ENCODE measurements around the gene ZSWIM8. TPM values are rescaled to one million over a fixed set of nuclear protein-coding genes. Genes with fewer than 3 reads are reported as not detected.

The ZSWIM8 gene
- total RNA-seq, 4 donors from 2014 or later, result 62.2 to 134 (median 63.3) TPM

DNA sequence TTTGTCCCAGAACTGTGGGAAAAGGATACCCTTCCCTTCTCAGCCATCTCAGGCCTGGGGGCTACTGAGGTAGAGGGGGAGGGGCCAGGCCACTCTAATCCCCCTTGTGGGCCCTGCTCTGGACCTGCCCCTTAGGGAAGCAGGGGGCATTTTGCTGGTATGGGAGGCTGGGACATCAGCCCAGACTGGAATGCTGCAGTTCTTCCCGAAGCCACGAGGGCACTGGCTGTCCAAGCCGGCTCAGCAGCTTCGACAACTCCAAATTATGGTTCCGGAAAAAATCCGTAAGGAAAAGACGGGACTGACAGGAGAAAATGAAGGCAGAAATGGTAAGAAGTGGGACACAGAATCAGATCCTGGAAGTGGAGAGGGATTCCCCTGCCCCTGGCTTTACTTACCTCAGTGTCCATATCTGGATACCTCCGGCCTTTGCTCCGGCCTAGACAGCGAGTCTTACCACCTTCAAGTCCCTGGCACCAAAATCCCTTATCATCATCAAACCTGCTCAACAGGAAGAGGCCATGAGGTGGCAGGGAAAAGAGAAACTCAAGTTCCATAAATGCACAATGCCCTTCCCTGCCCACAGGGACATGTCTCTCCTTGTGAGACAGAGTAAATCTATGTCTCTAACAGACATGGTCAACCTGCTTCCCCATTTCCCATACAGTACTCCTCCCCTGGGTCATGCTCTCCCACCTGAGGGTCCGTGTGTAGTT is 17.0 kb downstream of the ZSWIM8 start:
- TF ChIP-seq, protein P1, sequence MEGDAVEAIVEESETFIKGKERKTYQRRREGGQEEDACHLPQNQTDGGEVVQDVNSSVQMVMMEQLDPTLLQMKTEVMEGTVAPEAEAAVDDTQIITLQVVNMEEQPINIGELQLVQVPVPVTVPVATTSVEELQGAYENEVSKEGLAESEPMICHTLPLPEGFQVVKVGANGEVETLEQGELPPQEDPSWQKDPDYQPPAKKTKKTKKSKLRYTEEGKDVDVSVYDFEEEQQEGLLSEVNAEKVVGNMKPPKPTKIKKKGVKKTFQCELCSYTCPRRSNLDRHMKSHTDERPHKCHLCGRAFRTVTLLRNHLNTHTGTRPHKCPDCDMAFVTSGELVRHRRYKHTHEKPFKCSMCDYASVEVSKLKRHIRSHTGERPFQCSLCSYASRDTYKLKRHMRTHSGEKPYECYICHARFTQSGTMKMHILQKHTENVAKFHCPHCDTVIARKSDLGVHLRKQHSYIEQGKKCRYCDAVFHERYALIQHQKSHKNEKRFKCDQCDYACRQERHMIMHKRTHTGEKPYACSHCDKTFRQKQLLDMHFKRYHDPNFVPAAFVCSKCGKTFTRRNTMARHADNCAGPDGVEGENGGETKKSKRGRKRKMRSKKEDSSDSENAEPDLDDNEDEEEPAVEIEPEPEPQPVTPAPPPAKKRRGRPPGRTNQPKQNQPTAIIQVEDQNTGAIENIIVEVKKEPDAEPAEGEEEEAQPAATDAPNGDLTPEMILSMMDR (IDR thresholded peaks at IDR 0.05; ENCODE audit: low read depth), result no peak

DNA sequence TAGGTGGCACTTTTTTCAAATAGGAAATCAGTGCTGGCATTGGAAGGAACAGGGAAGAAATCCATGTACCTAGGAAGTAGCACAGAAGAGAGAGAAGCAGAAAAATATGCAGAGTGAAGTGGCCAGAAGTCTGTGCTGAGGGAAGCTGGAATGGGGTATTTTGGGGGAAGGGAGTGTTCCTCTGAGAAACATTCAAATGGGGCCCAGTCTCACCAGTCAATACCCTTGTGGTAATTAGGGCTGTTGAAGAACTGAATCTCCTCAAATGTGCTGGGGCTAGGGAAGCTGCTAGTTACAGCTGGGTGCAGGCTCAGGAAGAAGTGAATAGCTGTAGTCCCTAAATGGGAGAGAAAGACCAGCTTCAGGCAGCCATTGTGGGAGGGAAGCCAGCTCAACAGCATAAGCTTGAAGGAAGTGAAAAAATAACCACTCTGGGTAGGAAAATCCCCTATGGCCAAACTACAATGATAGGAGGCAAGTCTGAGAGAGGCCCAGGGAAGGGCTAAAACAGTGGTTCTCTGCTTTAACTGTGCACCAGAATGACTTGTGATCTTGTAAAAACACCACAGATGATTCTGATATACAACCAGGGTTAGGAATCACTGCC is 18.4 kb downstream of the ZSWIM8 start:
- TF ChIP-seq, protein P1 (IDR thresholded peaks at IDR 0.05; ENCODE audit: low read depth), result no peak

DNA sequence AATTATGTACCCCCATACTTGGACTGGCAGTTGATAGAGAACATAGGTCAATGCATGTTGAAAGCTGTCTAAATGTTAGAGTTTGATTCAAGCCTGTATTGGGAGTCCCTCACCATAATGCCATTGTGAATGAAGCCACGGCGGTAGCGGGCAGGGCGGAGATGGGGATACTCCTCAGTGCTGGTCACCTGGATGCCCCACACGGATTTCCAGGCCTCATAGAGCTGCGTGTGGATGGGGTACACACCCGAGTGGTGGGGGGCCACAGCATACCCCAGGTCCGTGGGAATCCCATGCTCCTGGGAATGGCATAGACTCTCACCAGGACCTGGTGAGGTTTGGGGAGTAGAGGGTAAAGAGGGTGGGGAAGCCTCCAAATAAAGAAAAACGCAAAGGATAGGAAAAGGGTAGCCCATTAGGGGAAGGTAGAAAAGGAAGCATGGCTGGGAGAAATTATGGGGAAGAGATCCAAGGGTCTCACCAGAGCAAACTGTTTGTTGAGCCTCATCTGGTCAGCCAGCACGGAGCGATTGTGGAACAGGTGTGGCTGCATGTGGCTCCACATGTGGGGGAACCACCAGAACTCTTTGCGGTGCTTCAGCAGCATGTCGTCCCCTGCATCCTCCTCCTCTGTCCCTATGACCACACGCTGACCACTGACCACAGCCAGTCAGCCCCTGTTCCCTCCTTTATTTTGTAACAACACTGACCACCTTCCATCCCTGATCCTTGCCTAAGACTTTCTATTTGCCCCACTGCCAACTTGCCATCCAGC is 21.0 kb downstream of the ZSWIM8 start:
- TF ChIP-seq, protein P1 (IDR thresholded peaks at IDR 0.05; ENCODE audit: low read depth), result no peak

DNA sequence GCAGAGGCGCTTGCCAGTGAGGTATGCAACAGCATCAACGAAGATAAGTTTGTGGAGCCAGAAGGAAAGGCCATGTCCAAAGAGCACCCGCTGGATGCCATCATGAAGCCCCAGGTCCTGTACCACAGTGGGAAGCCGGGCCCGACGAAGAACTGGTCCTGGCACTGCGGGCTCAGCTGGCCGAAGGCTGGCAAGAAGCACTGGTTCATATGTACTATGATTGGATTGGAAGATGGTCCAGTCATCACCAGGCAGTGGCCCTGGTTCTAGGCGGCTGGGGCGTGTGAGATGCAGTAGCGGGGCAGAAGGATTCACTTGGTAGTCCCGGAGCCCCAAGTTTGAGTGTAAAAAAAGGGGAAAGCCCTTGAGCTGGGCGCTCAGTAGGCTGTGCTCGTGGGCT is 22.1 kb downstream of the ZSWIM8 start:
- TF ChIP-seq, protein P1 (IDR thresholded peaks at IDR 0.05; ENCODE audit: low read depth), result no peak

DNA sequence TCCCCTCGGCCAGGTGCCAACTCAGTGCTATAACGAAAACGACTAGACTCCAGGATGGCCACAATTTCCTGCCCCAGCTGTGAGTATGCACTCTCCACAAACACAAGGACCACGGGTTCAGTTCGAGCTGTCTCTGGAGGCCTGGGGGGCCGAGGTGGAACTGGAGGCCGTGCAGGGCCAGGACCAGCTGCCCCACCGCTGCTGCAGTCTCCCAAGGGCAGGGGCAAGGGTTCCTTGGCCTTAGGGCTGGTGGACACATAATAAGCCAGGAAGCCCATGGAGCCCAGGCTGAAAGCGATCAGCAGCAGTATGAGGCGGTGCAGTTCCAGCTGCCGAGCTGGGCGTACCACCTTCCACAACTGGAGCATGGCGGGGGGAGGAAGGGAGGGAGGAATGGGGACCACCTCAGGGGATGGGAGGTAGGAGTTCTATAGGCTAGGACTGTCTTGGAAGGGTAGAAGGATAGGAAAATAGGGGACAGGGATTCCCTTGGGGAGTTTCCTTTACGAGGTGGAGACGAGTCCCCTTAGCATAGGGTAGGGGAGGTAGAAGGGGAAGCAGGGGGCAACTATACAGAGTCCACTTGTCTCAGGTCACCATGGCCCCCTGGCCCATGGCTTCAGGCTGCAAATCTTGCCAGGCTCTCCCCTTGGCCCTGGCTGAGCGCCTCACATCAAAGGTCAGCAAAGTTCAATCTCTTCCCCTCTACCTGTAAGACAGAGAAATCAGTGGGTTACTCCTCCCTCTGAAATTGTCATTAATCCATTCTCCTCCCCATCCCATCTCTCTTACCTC is 22.8 kb downstream of the ZSWIM8 start:
- TF ChIP-seq, protein P1 (IDR thresholded peaks at IDR 0.05; ENCODE audit: low read depth), result no peak

DNA sequence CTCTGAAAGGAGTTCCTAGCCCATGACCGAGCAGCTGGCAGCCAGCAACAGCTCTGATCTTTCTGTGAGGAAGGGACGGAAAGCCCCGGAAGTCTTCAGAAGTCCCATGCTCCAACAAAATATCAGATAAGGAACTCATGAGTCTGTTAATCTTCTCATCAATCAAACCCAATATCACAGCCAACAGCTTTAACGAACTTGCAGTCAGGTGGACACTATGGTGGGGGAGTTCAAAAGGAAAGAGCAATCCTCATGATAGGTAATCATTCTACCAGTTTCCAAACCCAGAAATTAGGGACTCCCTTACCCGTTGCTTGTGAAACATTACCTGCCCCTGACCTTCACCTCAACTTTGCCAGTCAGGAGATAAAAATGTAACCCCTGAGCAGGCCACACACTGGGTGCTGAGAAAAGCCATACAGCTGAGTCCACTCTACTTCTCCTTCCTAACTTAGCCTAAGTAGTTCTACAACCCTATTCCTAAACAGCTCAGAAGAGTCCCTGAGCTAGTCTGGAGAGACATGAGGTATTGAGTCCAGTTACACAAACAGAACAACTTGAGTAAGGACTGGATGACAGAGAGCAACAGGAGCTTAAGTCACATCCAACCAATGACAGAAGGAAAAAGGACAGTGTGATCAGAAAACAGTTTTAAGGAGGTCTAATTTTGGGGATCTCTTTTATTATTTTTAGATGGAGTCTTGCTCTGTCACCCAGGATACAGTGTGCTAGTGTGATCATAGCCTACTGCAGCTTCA is 23.8 kb downstream of the ZSWIM8 start:
- TF ChIP-seq, protein P1 (IDR thresholded peaks at IDR 0.05; ENCODE audit: low read depth), result no peak

All from subcutaneous adipose tissue (tissue), 4 donors.